GM12878 (cell line): ENCODE measurements around the gene C21orf58. TPM values are rescaled to one million over a fixed set of nuclear protein-coding genes. Genes with fewer than 3 reads are reported as not detected.

Experiments used
- ATAC-seq: fragments of 200-7000 bp; cut with Tn5 transposase; 3 replicates; pipeline ENCODE4 v1.9.1; 2020; ENCODE audit warnings: mild to moderate bottlenecking, moderate library complexity
- BruUV-seq: library from RNA; stranded (reverse); fragments of 400-500 nt; replicated peaks from 2 replicates; lab custom pipeline; 2021; lab: Mats Ljungman, UMichigan
- CTCF ChIA-PET: fragments of 300-600 bp; sonication (Branson Sonifier 250); formaldehyde crosslinking; extraction: SDS; loops from one replicate; lab custom pipeline; 2021; ENCODE audit warnings: inconsistent platforms; lab: Yijun Ruan, JAX
- POLR2A ChIA-PET: fragments of 350-600 bp; formaldehyde crosslinking; extraction: SDS; loops from one replicate; lab custom pipeline; 2021; ENCODE audit warnings: inconsistent platforms; lab: Charles Lee
- RAD21 ChIA-PET: fragments of 300-600 bp; sonication (Branson Sonifier 250); formaldehyde crosslinking; loops from one replicate; lab custom pipeline; 2023; ENCODE audit warnings: antibody characterized with exemption; ENCODE audit not compliant: unreplicated experiment; lab: Charles Lee
- SMC1A ChIA-PET: fragments of 300-600 bp; sonication (Branson Sonifier 250); formaldehyde crosslinking; loops from one replicate; lab custom pipeline; 2023; ENCODE audit not compliant: unreplicated experiment, uncharacterized antibody; lab: Charles Lee
- DNase-seq: peaks from one replicate; pipeline ENCODE4 v3.0.0-alpha.2; 2011; ENCODE audit warnings: low read depth, low spot score
- FAIRE-seq: peaks from 3 replicates; lab custom pipeline; 2011; peaks lifted over from hg19 to GRCh38; lab: Jason Lieb, UNC
- H2AFZ ChIP-seq: 2 replicates; pipeline ENCODE4 v1.6.0; 2011; ENCODE audit warnings: low read depth, low read length, control low read depth; ENCODE audit not compliant: control insufficient read depth
- H3K27ac ChIP-seq: 2 replicates; pipeline ENCODE4 v1.5.1; 2011; ENCODE audit warnings: control low read depth; ENCODE audit not compliant: control insufficient read depth, insufficient read depth
- H3K27me3 ChIP-seq, 2 experiments: replicated peaks in 1 of 2; 2 replicates each; pipeline versions ENCODE4 v1.6.0 to v1.6.1; 2011; ENCODE audit warnings: low read length in 1 of 2; ENCODE audit not compliant: control insufficient read depth in 2 of 2, insufficient read depth in 2 of 2
- H3K36me3 ChIP-seq, 2 experiments: 2 replicates each; pipeline ENCODE4 v1.5.1; 2011; ENCODE audit warnings: low read length in 1 of 2; ENCODE audit not compliant: control insufficient read depth in 2 of 2, insufficient read depth in 2 of 2
- H3K4me1 ChIP-seq: 2 replicates; pipeline ENCODE4 v1.6.1; 2011; ENCODE audit warnings: mild to moderate bottlenecking, low read length, moderate library complexity, mixed read lengths; ENCODE audit not compliant: control insufficient read depth, insufficient read depth
- H3K4me2 ChIP-seq: 2 replicates; pipeline ENCODE4 v1.6.0; 2011; ENCODE audit warnings: control low read depth; ENCODE audit not compliant: control insufficient read depth, insufficient read depth
- H3K4me3 ChIP-seq: fragments of 200-600 bp; sonication (generic); 2 replicates; pipeline ENCODE4 v1.5.1; 2016
- H3K79me2 ChIP-seq: 2 replicates; pipeline ENCODE4 v1.6.0; 2011; ENCODE audit warnings: low read length; ENCODE audit not compliant: control insufficient read depth, insufficient read depth
- H3K9ac ChIP-seq: 2 replicates; pipeline ENCODE4 v1.8.0; 2011; ENCODE audit warnings: low read length, control low read depth, mixed read lengths; ENCODE audit not compliant: control insufficient read depth, insufficient read depth
- H3K9me3 ChIP-seq: replicated peaks from 3 replicates; pipeline ENCODE4 v1.5.1; 2011; ENCODE audit warnings: mild to moderate bottlenecking, low read length; ENCODE audit not compliant: control insufficient read depth, insufficient read depth
- H4K20me1 ChIP-seq: 2 replicates; pipeline ENCODE4 v1.6.0; 2011; ENCODE audit not compliant: control insufficient read depth, insufficient read depth
- ATF7 ChIP-seq: fragments of 450-650 bp; IDR thresholded peaks from 2 replicates; pipeline ENCODE4 v1.6.1; 2016; ENCODE audit warnings: low read depth, mild to moderate bottlenecking
- CTCF ChIP-seq, 3 experiments: IDR thresholded peaks in 2 of 3; conservative IDR thresholded peaks in 1 of 3; 2 replicates each; pipeline ENCODE4 v1.5.1; 2011; ENCODE audit warnings: low read depth in 3 of 3, low read length in 3 of 3, mild to moderate bottlenecking in 3 of 3, control low read depth in 2 of 3, moderate library complexity in 2 of 3, inconsistent platforms in 1 of 3, mixed read lengths in 1 of 3; ENCODE audit not compliant: control insufficient read depth in 2 of 3, insufficient read depth in 1 of 3; ENCODE audit errors: extremely low read depth in 1 of 3
- EGR1 ChIP-seq, 2 experiments: IDR thresholded peaks; 1 replicate in 1 of 2; 2 replicates in 1 of 2; pipeline ENCODE4 v1.6.1; 2011 to 2012; ENCODE audit warnings: low read depth in 2 of 2, low read length in 2 of 2, borderline replicate concordance in 1 of 2, mild to moderate bottlenecking in 1 of 2, moderate library complexity in 1 of 2
- IRF5 ChIP-seq: fragments of 450-650 bp; IDR thresholded peaks from 2 replicates; pipeline ENCODE4 v1.6.1; 2017; ENCODE audit warnings: borderline replicate concordance
- MAX ChIP-seq: IDR thresholded peaks from 2 replicates; pipeline ENCODE4 v1.6.1; 2012; ENCODE audit warnings: low read depth, low read length, improper control_type of control experiment
- PAX5 ChIP-seq: IDR thresholded peaks from 2 replicates; pipeline ENCODE4 v1.6.1; 2011; ENCODE audit warnings: low read depth, low read length, borderline replicate concordance
- RUNX3 ChIP-seq: IDR thresholded peaks from 2 replicates; pipeline ENCODE4 v1.6.1; 2012; ENCODE audit warnings: low read length, inconsistent platforms
- SMARCA5 ChIP-seq: fragments of 450-650 bp; IDR thresholded peaks from 2 replicates; pipeline ENCODE4 v1.6.1; 2017; ENCODE audit warnings: mild to moderate bottlenecking
- TCF12 ChIP-seq: IDR thresholded peaks from 2 replicates; pipeline ENCODE4 v1.6.1; 2011; ENCODE audit warnings: low read depth, mild to moderate bottlenecking, low read length
- WGBS: methylation state at CpG from one replicate; pipeline ENCODE4 v1.1.6; 2016; ENCODE audit warnings: low lambda C conversion rate; ENCODE audit not compliant: insufficient replicate concordance, insufficient coverage; ENCODE audit errors: missing lambda C conversion rate; 5-methylcytosine and 5-hydroxymethylcytosine counted together
- in situ Hi-C: fragments of 300-500 bp; cut with MboI; formaldehyde crosslinking; loops from 9 replicates; pipeline ENCODE4 v1.14.3; 2018; ENCODE audit warnings: mixed read lengths
- intact Hi-C: fragments of 100-400 bp; cut with micrococcal nuclease; formaldehyde crosslinking; loops from one replicate; pipeline ENCODE4 v1.14.2; 2022; ENCODE audit not compliant: unreplicated experiment
- polyA plus RNA-seq, 11 experiments: library from polyadenylated mRNA; depleted of rRNA in 4 of 11; unstranded in 6 of 11; stranded (reverse) in 5 of 11; fragments of >200 nt; fragmentation: Nextera tagmentation in 4 of 11; fragmentation: Illumina TruSeq in 1 of 11; extraction: Ambion mirVana in 4 of 11; extraction: Trizol in 1 of 11; gene quantifications; 1 replicate in 1 of 11; 2 replicates in 10 of 11; pipeline versions ENCODE4 v1.2.1 to v1.2.3, GENCODE V29; 2011 to 2016; ENCODE audit warnings: inconsistent platforms in 2 of 11, missing spikeins in 2 of 11, low read depth in 1 of 11
- total RNA-seq, 4 experiments: library from RNA; depleted of rRNA in 3 of 4; stranded (reverse); fragments of >200 nt in 3 of 4; fragmentation: Illumina TruSeq in 1 of 4; extraction: Trizol in 1 of 4; gene quantifications; 2 replicates each; pipeline versions ENCODE4 v1.2.1 to v1.2.3, GENCODE V29; 2013 to 2021

C21orf58 gene
- total and polyA plus RNA-seq, 10 of the 15 experiments (the other 5 are each of a cell fraction or from before 2014, with no cell fraction given) = 1.1 to 22.3 (median 11.8) TPM

GRCh38 chr21:46336603-46337002 is 12.9 kb upstream of the C21orf58 start (continued):
- no peak for TF ChIP-seq CTCF (IDR thresholded peaks at IDR 0.05 in 2 of 3, conservative IDR thresholded peaks at IDR 0.05 in 1 of 3; ENCODE audit: control insufficient read depth in 2 of 3, extremely low read depth in 1 of 3, insufficient read depth in 1 of 3, low read depth in 3 of 3, low read length in 3 of 3)
- TF ChIP-seq MAX = no peak
- no peak for TF ChIP-seq TCF12
- no peak for TF ChIP-seq EGR1 (IDR thresholded peaks at IDR 0.05; ENCODE audit: borderline replicate concordance in 1 of 2, low read depth in 2 of 2, low read length in 2 of 2)
- no peak for TF ChIP-seq SMARCA5
- TF ChIP-seq IRF5 = no peak
- TF ChIP-seq, all 136 proteins: peak for 0

GRCh38 chr21:46334351-46335140 is 10.9 kb upstream of the C21orf58 start:
- H3K79me2 ChIP-seq = no peaks in the 10 kb centered on the region
- no TSS peak for BruUV-seq
- no peak overlapping the region for H2AFZ ChIP-seq

More at GRCh38 chr21:46334351-46335140, 10.9 kb upstream of the C21orf58 start:
- Histone ChIP-seq H3K36me3 (peaks cover 9 to 25% of the 10 kb centered on the region in 2 experiments), H3K27me3 (no peaks in the 10 kb centered on the region), H3K4me3 (no peak overlapping the region), H3K4me2 (no peak overlapping the region), H4K20me1 (no peaks in the 10 kb centered on the region), H3K27ac (no peak overlapping the region), H3K9ac (no peak overlapping the region), H3K4me1 (no peaks in the 10 kb centered on the region), H3K9me3 (no peaks in the 10 kb centered on the region; the same call in 2 of the 3 replicates)
- ATAC-seq (no peak), FAIRE-seq (no peak), DNase-seq (no peak)
- CTCF ChIA-PET = no interaction called here
- 34% methylated on average over 12 of the region's 12 CpGs for WGBS
- SMC1A ChIA-PET = interaction anchor here (0.7 to 1.1 kb wide), 2 partner anchors 9 to 191 kb away, joined by 3 to 4 read pairs; a partner anchor contains a TSS
- TF ChIP-seq PAX5 = 0 out of 2 replicates have a peak, but pooled peaks have one; percentile 28
- peak; percentile 45; the same call in 1 of the 2 replicates for TF ChIP-seq RUNX3
- TF ChIP-seq ATF7 = no peak
- in situ Hi-C loops (no loop called here), intact Hi-C loops (no loop called here)
- RAD21 ChIA-PET = interaction anchor here (0.7 kb wide), 1 partner anchor 12 kb away, joined by 3 read pairs; no protein-coding TSS in a partner anchor
- POLR2A ChIA-PET = no interaction called here
